NCI-H2107 treated with DMSO at 0.1 percent for 48 hours (cell line): Measurements from ENCODE around the gene XYLT1.
"Not testable (repeated sequence)": the region's sequence is repeated elsewhere in the genome, so short reads cannot be mapped to it uniquely, and the experiment has no call there.

Source experiments
- DNase-seq: peaks from one replicate; lab custom pipeline; 2025; ENCODE audit not compliant: unreplicated experiment; lab: John Stamatoyannopoulos, UW

The XYLT1 gene

DNA sequence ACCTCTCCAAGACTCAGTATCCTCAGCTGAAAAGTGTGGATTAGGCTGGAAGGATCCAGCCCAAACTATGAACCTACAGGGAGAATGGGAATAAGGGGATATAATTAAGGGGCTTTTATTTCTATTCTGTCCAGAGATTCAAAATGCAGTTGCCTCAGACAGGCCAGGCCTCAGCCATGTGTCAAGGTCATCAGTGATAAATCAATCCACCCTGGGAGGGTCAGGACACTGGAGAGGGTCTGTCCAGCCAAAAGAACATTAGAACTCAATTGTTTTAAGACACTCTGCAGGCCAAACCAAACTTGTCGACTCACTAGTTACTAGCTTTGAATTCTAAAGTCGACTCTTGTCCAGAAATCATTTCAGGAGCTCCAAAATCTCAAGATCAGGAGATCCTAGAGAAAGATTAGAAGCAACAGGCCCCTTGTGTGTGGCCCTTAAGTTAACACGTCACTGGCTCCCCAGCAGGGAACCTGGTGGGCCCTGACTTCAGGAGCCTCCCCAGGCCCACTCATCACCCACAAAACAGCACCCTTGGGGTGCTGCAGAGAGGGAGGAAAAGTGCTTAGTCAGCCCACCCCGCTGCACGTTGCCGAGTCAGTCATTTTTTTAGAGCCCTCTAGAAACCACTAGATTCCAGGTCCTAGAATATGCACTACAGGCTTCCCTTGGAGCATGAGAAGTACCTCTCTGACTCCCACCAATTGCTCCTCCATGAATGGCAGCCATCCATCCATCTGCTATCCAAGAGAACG, 156.8 kb downstream of the XYLT1 start:
- DNase-seq, result no peak

DNA sequence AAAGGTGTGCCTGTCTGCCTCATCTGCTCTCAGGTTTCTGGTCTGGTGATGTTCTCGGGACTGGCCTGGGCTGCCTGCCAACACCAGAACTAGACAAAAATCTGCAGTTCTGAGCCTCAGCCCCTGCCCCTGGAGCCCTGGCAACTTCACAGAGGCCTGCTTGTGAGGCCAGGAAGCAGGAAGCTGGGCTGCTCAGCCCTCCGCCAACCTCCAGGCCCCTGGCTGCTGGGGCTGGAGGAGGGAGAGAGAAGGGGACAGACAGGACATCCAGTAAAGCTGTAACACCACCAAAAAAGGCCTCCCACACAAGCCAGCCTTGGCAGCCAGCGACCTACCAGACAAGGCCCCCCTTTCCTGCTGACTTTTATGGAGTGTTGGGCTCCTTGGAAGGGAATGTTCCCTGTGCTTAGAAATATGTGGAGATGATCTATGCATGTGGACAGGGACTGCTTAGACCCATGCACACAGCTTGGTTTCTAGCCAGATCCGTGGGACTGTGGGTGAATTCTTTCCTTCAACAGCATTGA, 157.6 kb downstream of the XYLT1 start:
- no peak for DNase-seq

DNA sequence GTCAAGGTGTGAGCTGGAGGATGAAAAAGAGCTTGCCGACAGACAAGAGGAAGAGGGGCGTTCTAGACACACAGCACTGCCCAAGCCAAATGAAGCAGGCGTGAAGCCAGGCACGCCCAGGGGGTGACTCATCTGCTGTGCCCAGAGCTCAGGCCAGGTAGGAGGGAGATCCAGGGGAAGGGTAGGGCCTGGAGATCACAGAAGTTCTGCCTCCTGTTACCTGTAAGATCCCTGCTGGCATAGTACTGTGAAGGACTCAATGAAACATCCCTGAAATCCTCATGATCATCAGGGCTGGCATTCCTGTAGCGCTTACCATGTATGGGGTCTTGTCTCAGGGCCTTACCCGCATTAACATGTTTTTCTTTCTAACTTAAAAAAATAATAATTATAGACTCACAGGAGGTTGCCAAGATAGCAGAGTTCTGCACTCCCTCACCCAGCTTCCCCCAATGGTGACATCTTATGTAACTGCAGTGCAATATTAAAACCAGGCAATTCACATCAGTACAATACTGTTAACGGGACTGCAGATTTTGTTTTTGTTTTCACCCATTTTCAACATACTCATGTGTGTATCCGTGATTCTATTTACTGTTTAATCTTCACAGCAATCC, 158.6 kb downstream of the XYLT1 start:
- no peak for DNase-seq

DNA sequence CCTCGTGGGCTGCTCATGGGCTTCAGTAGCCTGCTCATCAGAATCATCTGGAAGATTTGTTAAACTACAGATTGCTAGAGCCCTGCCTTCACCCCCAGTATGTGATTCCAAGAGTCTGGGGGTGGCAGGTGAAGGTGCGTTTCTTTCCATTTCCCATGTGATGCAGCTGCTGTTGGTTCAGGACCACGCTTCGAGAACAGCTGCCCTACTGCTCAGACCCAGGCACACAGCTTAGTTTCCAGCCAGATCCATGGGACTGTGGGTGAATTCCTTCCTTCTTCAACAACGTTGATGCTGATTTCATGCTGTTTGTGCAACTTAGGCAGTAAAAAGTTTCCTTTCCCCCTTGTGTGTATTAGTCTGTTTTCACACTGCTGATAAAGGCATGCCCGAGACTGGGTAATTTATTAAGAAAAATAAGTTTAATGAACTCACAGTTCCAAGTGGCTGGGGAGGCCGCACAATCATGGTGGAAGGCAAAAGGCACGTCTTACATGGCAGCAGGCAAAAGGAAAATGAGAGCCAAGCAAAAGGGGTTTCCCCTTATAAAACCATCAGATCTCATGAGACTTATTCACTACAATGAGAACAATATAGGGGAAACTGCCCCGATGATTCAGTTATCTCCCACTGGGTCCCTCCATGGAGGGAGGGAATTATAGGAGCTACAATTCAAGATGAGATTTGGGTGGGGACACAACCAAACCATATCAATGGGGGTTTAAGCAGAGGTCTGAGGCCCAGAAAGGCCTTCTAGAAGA, 159.2 kb downstream of the XYLT1 start:
- DNase-seq, result no peak

DNA sequence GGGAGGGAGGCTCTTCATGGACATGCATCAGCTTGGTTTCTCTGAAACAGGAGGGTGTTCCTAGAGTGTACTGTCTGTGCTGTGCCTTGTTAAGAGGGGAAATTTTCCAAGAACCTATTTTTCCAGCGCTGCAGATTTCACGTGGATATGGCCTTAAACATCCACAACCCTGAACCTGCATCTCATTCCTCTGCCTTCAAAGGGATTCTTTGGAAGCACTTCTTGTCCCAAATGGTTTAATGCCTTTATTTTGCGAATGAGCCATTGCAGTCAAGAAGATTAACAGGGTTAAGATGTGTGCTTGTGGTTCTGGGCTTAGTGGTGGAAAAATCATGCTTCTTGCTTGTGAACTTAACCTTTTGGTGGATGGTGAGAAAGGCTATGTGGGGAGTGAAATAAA, 161.2 kb downstream of the XYLT1 start:
- DNase-seq, result no peak

DNA sequence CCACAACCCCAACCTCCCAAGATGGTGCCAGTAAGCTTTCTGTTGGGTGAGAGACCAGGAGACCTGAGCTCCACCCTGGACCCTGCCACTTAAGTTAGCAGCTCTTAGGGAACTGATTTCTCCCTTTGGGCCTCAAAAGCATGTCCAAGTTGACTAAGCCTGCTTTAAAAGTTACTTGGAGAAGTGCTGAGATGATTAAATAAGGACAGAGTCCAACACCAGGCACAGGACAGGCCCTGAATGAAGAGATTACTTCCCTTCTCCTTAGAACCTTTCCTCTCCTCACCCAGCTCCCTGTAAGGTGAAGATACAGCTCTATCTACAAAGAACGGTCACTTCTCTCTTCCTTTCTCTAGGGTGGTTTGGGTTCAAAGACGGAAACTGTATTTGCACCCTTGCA, 162.6 kb downstream of the XYLT1 start:
- no peak for DNase-seq

DNA sequence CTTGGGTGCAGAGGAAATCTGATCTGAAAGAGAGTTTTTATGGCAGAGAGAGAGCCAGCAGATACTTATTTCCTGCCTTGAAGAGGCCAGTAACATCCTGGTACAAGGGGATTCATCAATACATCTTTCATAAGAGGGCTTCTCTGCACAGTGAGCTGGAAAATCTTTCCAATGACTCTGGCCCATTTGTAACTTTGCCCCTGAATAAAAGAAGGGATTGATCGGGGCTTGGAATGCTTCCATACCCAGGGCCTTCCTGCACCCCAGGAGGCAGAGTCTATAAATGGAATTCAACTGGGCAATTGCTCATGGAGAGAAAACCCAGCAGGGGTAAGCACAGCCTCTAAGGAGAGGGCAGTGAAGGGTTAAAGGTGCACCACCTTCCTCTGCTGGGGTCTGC, 163.3 kb downstream of the XYLT1 start:
- no peak for DNase-seq

DNA sequence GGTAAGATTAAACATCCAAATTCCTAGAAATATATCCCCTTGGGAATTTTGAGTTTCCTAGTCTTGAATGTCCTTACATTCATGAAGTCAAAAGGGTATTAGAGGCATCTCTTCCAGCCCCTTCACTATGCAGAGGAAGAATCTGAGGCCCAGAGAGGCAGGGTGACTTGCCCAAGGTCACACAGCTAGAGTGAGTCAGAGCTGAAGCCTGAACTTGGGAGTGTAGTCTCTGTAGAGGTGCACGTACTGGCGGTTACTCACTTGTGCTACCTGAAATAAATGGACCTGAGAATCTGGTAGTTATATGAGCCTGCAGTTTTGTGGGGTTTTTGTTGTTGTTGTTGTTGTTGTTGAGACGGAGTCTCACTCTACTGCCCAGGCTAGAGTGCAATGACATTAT, 164.0 kb downstream of the XYLT1 start:
- no peak for DNase-seq

DNA sequence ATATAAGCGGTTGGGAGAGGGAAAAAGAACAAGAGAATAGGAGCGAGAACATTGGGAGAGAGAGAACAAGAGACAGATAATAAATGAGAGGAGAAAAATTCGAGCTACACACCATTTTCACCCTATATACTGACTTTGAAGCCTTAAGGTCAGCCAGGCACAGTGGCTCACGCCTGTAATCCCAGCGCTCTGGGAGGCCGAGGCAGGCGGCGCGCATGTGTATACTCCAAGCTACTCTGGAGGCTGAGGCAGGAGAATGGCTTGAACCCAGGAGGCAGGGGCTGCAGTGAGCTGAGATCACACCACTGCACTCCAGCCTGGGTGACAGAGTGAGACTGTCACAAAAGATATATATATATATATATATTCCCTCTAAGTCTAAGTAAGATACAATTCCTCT, 164.5 kb downstream of the XYLT1 start:
- DNase-seq, result not testable (repeated sequence)

DNA sequence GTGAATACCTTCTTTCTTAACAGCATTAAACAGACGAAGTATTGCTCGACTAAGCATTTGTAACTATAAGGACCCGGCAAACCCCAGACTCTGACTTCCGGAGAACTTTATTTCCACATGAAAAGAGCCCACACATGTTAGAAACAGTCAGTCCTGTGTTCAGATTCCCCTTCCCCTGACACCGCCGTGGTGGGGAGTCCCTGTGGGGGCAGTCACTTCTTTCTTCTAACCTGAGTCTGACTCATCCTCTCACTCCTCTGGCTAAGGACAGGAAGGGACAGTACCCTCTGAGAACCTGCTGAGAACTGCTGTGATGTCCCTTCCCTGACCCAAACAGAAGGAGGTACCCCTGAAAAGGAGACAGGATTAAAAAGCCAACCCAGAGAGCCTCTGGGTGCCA, 165.1 kb downstream of the XYLT1 start:
- no peak for DNase-seq

DNA sequence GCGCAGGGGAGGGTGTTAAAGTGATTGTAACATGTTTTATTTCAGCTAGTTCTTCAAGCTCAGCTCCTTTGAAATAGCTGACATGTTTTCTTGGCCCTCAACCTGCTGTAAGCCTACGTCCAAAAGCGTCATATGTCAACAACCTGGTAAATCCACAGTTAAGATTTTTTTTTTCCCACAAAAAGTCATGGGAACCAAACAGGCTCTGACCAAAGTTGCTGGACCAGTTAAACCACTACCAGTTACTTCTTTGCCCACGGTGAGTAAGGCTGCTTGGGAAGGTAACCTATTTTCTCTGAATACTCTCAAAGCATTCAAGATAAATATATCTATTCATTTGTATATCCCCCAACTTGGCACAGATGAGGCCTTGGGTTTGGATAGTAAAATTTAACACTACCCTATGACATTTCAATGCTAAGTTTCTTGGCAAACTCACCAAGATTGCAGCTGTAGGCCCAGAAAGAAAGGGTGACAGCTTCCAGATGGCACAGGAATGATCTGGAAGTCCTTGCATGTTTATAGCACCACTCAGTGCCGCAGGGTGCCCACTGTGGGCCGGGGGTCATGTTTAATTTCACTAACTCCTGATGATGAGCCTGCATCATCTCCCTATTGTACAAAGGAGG, 166.2 kb downstream of the XYLT1 start:
- no peak for DNase-seq

DNA sequence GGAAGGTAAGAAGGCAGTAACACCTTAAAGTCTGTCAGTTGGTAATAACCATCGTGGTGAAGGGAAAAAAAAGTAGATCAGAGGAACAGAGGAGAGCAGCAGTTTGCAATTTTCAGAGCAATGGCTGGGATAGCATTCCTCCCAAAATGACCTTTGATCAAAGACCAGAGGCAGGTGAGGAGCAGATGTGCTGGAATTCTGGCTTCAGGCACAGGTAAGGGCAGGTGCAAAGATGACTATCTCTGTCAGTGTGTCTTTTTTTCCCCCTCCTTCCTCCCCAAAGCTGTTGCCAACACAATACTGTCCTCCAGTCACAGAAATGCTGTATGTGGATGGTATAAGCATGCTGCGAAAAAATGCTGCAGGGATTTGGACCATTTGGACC, 166.7 kb downstream of the XYLT1 start:
- no peak for DNase-seq

DNA sequence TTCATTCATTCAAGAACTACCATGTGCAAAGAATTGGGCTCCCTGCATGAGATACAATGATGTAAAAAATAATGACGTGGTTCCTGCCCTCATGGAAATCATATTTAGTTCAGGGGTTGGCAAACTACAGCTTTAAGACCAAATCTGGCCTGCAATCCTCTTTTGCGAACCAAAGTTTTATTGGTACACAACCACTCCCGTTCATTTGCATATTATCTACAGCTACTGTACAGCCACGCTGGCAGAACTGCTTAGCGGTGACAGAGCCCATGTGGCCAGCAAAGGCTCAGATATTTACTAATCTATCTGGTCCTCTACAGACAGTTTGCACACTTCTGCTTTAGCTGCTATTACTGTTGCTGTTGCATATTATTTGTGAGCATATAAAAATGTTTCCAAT, 167.7 kb downstream of the XYLT1 start:
- no peak for DNase-seq

DNA sequence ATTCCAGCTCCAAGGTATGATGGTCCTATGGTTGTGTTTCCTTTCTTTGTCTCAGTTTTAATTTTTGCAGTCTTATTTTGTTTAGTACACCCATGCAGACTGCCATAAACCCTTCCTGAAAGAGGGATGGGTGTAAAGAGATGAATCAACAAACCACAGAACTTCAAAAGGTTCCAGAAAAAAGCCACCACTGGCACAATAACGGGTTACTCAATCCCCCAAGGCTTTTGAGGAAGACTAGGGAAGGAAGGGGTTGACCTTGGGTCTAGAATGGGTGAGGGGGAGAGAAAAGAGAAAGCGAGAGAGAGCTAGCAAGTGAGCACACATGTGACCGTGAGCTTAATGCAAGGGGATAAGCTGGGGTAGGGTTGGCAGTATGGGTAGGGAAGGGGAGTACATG, 168.1 kb downstream of the XYLT1 start:
- no peak for DNase-seq

DNA sequence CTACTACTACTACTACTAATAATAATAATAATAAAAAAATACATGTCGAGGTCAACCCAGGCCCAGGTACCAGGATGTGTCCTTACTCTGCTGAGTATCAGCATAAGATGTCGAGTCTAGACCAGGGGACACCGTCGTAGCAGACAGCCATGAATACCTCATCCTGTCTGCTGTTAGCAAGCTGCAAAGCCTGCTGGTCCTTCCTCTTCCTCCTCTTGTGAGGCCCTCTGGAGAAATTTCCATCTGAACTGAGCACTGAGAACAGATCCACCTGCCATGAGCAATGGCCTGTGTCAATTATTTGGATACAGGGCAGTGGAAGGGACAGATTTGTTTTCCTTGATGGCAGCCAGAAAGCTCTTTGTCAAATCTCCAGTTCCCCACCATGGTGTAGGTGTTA, 168.5 kb downstream of the XYLT1 start:
- DNase-seq, result no peak

DNA sequence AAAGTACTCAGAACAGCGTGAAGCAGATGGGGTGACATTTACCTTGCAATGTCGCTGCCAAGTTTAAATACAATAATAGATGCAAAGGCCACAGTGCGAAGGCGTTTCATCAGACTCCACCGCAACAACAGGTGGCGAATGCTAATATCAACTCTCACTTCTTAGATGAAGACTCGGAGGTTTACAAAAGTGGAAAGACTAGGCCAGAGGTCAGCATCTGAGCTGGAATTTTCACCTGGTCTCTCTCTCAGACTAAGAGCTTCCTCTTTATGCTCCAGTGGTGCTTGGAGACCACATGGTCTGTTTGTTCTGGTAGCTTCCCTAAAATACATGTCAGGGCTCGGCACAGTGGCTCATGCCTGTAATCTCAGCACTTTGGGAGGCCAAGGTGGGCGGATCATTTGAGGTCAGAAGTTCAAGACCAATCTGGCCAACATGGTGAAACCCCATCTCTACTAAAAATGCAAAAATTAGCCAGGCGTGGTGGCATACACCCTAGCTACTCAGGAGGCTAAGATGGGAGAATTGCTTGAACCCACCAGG, 169.1 kb downstream of the XYLT1 start:
- DNase-seq, result no peak

DNA sequence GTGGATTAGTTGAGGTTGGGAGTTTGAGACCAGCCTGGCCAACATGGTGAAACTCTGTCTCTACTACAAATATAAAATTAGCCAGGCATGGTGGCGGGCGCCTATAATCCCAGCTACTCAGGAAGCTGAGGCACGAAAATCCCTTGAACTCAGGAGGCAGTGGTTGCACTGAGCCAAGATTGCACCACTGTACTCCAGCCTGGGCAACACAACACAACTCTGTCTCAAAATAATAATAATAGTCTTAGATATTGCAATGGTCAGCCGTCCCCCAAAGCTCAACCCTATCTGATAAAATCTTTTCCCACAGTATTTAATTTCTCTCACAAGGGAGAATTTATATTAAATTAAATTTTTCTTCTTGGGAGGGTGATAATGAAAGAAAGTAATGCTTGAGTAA, 169.6 kb downstream of the XYLT1 start:
- DNase-seq, result no peak

DNA sequence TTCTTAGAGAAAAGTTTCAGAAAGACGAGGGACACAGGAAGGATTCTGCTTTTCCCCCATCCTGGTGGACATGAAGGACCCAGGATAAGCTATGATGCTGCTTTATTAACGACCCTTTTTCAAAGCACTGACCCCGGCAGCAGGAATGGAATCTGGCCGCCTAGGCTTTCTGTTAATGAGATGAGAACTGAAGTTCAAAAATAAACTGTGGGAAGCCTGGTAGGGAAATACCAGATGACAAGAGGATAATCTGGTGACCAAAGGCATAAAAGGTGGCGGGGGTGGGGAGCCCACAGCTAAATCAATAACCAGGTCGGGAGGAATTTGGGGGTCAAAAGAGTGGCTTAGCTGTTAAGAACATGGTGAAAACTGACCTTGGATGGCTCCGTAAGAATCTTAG, 171.0 kb downstream of the XYLT1 start:
- DNase-seq, result no peak

DNA sequence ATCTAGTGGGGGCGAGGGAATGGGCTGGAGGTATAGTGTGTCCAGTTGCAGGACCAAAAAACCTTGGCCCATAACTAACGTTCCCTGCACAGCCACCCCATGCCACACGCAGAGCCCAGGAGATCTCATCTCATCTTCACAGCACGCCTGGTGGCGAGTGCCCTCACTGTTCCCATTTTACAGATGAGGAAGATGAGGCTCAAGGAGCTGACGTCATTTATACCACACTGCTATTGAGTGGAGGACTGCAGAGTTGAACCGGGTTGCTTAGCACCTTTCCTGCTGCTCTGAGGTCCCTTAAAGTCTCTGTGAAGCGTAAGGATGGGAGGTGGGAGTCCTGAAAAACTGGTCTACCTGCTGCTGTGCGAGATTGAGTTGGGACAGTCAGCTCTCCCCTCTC, 172.5 kb downstream of the XYLT1 start:
- DNase-seq, result no peak

DNA sequence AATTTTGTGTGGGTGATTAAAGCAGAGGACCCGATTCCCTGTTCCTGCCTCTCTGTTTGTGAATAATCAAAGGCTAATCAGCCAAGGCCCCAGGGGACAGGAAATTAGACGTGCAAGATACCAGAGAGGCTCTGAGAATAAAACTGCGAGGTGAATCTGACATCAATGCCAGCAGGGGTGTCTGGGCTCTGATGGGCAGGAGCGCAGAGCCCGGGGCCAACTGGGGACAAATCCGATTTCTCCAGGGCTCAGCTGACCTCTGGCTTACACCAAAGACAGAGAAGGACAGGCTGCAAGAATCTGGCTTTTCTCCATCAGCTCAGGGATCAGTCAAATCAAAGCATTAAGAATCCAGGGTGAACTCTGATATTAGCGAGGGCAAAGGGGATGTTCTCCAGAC, 174.3 kb downstream of the XYLT1 start:
- DNase-seq, result no peak

DNA sequence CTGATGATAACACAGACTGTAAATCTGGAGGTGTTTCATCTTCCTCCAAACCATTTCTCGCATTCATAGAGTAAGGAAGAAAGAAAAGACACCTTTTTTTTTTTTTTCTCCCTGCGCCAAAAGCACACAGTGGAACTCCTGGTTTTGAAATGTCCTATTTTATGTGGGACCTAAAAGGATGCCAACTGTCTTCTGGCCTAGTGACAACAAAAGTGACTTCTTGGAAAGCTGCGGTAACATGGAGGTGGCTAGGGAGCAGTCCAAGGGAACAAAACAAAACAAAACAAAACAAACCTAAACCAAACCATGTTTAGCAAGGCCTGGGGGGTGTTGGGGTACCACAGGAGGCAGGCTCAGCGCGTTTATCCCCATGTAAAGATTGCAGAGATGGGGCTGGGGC, 174.8 kb downstream of the XYLT1 start:
- no peak for DNase-seq
